Effector memory CD4-positive, alpha-beta T cell (primary cell): Measurements from ENCODE around the gene EXD3.
"Not testable (repeated sequence)": the region's sequence is repeated elsewhere in the genome, so short reads cannot be mapped to it uniquely, and the experiment has no call there.

Experiments used
- DNase-seq, 3 donors: peaks; one replicate each; pipeline ENCODE4 v3.0.0-alpha.2; 2020
- H3K27ac ChIP-seq: 2 replicates; pipeline ENCODE4 v1.7.0; 2013; ENCODE audit warnings: mild to moderate bottlenecking, low read length, moderate library complexity; ENCODE audit not compliant: insufficient read depth, poor library complexity, severe bottlenecking
- H3K27me3 ChIP-seq: replicated peaks from 2 replicates; pipeline ENCODE4 v1.7.0; 2013; ENCODE audit warnings: mild to moderate bottlenecking, low read length; ENCODE audit not compliant: insufficient read depth, control insufficient read depth, poor library complexity, severe bottlenecking
- H3K36me3 ChIP-seq: 2 replicates; pipeline ENCODE4 v1.7.0; 2013; ENCODE audit warnings: mild to moderate bottlenecking, low read length, moderate library complexity; ENCODE audit not compliant: control insufficient read depth, insufficient read depth
- H3K4me1 ChIP-seq: 2 replicates; pipeline ENCODE4 v1.7.0; 2013; ENCODE audit warnings: low read length, mild to moderate bottlenecking; ENCODE audit not compliant: control insufficient read depth, insufficient read depth, poor library complexity, severe bottlenecking
- H3K4me3 ChIP-seq: 2 replicates; pipeline ENCODE4 v1.7.0; 2013; ENCODE audit warnings: low read length, low read depth, mild to moderate bottlenecking; ENCODE audit not compliant: insufficient read depth, poor library complexity, severe bottlenecking
- H3K9me3 ChIP-seq: 2 replicates; pipeline ENCODE4 v1.7.0; 2013; ENCODE audit warnings: mild to moderate bottlenecking, low read length, moderate library complexity; ENCODE audit not compliant: control insufficient read depth

The EXD3 gene

DNA sequence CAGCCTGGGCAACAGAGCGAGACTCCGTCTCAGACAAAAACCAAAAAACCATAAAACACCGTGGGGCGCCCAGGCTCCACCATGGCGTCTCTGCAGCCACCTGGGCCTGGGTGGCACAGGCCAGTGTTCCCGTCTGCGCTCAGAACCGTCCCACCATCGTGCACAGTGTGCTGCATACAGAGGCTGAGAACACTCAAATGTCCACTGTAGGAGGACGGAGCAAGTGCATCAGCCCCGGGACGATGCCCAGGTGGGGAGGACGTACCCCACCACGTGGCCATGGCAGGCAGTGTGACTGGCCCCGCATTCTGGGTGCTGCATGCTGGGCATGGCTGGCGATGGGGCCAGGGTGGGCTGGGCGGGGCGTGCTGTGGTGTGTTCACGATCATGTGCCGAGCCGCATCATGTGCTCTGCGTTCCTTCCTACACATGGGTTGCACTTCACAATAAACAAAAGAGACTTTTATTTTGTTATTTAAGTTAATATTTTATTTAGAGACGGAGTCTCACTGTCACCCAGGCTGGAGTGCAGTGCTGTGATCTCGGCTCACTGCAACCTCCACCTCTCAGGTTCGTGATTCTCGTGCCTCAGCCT, 37.8 kb downstream of the EXD3 start:
- peaks cover 13% of the 10 kb centered on the region for H3K4me1 ChIP-seq
- no peak for DNase-seq
- no peak overlapping the region for H3K27ac ChIP-seq
- H3K36me3 ChIP-seq = no peaks in the 10 kb centered on the region
- no peaks in the 10 kb centered on the region for H3K27me3 ChIP-seq
- H3K4me3 ChIP-seq = no peak overlapping the region
- H3K9me3 ChIP-seq = no peaks in the 10 kb centered on the region

DNA sequence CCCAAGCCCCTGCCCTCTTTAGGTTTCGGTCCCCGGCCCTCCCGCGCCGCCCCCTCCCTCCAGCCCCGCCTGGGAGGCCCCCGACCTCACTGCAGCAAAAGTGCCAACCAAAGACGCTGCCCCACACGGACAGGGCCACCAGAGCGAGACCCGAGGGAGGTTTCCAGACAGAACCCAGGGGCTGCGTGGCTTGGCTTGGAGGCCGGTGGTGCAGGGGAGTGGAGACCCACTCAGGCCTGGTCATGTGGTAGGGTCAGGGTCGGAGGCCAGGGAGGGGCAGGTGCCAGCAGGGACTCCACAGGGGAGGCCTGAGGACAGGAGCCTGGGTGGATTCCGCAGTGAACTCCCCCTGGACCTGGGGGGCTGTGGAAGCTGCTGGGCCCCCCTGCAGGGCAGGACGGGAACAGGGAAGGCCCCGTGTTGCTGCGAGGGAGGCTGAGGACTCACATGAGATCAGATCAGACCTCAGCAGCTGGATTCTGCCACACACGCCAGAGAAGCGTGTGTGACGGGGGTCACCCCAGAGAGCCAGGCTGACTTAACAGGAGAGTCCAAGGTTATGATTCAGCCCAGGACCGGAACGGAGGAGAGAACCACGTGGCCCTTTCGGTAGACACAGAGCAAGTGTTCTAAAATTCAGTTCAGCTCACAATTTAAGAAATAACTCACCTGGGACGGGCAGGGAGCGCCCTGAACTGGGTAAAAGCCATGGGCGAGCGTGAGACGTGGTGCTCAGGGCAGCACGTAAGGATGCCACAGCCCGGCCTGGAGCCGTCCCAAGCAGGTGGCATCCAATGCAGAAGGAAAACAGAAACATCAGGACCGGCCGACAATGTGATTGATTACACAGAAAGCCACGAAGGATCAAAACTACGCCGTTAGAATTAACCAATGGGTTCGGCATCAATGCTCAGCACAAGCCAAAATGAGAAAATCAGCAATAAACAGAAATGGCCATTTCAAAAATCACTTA, 38.9 kb downstream of the EXD3 start:
- Histone ChIP-seq H3K27me3 (no peaks in the 10 kb centered on the region), H3K27ac (no peak overlapping the region), H3K4me3 (no peak overlapping the region), H3K9me3 (no peaks in the 10 kb centered on the region), H3K4me1 (peaks cover 13% of the 10 kb centered on the region), H3K36me3 (no peaks in the 10 kb centered on the region)
- DNase-seq = no peak

DNA sequence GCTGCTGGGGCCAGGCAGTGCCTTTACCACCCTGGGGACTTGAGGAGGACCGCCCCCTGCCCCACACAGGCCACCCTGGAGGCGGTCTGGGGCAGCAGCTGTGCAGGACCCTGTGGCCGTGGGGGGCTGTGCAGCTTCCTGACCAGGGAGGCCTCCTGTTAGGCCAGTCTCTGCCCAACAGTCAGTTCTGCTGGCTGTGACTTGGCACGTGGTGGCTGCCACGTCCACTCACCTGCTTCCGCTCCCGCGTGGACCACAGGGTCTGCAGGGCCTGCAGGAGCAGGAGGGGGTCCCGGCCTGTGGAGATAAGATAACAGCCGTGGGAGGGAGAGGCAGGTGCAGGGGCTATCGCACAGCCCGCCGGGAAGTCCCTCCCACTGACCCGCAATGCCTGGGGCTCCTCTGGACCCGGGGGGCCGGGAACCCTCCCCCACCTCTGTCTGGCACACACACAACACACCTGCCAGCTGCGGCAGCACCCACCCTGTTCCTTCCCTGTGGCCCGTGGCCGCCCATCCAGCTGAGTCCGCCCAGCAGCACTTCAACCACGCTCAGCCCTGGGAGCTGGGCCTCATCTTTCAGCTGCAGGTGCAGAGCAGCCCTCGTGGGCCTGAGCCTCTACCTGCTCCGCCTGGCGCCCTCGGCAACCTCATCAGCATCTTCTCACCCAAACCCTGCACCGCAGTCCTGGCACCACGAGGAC, 39.7 kb downstream of the EXD3 start:
- H3K9me3 ChIP-seq = no peaks in the 10 kb centered on the region
- no peak for DNase-seq
- peaks cover 13% of the 10 kb centered on the region for H3K4me1 ChIP-seq
- no peaks in the 10 kb centered on the region for H3K27me3 ChIP-seq
- H3K36me3 ChIP-seq = no peaks in the 10 kb centered on the region
- no peak overlapping the region for H3K4me3 ChIP-seq
- no peak overlapping the region for H3K27ac ChIP-seq

DNA sequence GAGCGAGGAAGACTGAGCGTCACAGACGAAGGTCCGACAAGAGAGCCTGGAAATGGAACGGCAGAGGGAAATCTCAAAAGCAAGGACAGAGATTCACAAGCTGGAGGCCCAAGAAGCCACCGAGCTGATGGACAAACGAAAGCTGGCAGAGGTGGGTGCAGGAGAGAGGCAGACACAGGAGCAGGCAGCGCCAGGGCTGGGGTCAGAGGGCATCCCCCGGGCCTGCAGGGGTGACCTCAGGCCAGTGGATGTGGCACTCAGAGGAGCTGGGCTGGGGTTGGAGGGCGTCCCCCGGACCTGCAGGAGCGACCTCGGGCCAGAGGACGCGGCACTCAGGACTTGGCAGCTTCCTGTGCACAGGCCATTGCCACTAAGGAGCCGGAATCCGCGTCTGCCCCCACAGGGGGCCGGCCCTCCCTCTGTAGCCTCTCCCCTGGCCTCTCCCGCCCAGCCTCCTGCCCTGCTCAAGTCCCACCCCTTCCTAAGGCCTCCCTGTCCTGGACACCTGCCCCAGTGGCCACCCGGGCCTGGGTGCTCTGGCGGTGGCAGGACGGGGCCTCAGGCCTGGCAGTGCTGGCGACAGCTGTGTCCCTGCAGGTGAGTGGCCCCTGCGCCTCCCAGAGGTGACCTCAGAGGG, 40.4 kb downstream of the EXD3 start:
- H3K4me1 ChIP-seq = peaks cover 6% of the 10 kb centered on the region
- no peak overlapping the region for H3K27ac ChIP-seq
- H3K4me3 ChIP-seq = no peak overlapping the region
- no peaks in the 10 kb centered on the region for H3K27me3 ChIP-seq
- no peaks in the 10 kb centered on the region for H3K9me3 ChIP-seq
- H3K36me3 ChIP-seq = no peaks in the 10 kb centered on the region
- no peak for DNase-seq

DNA sequence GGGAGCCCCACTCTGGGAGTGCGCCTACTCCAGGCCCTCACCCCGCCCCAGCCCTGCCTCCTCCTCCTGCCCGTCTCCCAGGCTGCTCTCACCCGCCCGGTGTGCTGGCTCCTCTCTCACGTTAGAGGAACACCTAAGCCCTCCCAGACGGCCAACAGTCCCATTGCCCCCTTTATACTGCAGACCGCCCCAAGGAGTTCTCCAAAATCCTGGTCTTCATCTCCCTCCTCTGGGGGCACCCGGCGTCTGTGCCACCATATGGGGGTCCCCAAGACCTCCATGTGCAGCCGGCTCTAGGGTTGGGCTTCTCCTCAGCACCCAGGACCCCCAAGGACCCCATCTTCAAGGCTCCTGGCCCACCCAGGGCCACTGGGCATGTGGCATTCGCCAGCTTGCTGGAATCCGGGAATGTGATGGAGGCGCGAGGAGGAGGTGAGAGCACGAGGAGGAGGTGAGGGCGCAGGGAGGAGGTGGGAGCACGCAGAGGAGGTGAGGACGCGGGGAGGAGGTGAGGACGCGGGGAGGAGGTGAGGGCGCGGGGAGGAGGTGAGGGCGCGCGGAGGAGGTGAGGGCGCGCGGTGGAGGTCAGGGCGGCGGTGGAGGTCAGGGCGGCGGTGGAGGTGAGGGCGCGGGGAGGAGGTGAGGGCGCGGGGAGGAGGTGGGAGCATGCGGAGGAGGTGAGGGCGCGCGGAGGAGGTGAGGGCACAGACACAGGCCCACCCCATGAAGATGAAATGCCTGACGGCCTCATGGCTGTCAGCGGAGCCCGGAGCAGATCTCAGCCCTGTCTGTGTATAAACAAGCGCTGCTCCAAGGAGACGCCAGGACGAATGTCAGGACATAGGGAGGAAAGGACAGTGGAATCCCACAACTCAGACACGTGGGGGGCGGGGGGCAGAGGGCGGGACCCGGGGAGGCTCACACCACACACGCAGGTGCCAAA, 41.2 kb downstream of the EXD3 start:
- Histone ChIP-seq H3K27ac (no peak overlapping the region), H3K36me3 (no peaks in the 10 kb centered on the region), H3K27me3 (no peaks in the 10 kb centered on the region), H3K4me3 (no peak overlapping the region), H3K9me3 (no peaks in the 10 kb centered on the region), H3K4me1 (no peaks in the 10 kb centered on the region)
- DNase-seq = no peak

DNA sequence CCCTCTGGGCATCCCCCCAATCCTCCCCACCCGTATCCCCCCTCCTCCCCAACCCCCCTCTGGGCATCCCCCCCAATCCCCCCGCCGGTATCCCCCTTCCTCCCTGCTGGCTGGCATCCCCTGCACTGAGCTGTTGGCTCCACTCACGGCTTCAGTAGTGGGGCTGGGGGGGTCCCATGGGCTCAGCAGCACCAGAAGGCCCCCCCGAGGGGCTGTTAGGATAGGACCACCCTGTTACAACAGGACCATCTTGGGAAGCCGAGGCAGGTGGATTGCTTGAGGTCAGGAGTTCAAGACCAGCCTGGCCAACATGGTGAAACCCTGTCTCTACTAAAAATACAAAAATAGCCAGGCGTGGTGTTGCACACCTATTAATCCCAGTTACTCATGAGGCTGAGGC, 42.4 kb downstream of the EXD3 start:
- no peak overlapping the region for H3K4me3 ChIP-seq
- H3K27me3 ChIP-seq = no peaks in the 10 kb centered on the region
- no peak overlapping the region for H3K27ac ChIP-seq
- H3K9me3 ChIP-seq = no peaks in the 10 kb centered on the region
- H3K4me1 ChIP-seq = no peaks in the 10 kb centered on the region
- no peaks in the 10 kb centered on the region for H3K36me3 ChIP-seq
- DNase-seq = no peak

DNA sequence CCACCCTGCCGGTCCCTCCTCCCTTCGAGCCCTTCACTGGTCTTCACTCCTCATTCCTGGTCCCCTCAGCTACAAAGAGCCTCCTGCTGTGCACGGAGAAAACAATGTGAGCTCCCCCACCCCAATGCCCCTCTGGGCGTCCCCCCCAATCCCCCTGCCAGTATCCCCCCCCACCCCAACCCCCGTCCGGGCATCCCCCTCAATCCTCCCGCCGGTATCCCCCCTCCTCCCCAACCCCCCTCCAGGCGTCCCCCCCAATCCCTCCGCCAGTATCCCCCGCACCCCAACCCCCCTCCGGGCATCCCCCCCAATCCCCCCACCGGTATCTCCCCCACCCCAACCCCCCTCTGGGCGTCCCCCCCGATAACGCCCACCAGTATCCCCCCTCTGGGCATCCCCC, 42.8 kb downstream of the EXD3 start:
- no peak overlapping the region for H3K4me3 ChIP-seq
- DNase-seq = no peak
- no peaks in the 10 kb centered on the region for H3K27me3 ChIP-seq
- H3K9me3 ChIP-seq = no peaks in the 10 kb centered on the region
- H3K4me1 ChIP-seq = no peaks in the 10 kb centered on the region
- H3K36me3 ChIP-seq = no peaks in the 10 kb centered on the region
- no peak overlapping the region for H3K27ac ChIP-seq

DNA sequence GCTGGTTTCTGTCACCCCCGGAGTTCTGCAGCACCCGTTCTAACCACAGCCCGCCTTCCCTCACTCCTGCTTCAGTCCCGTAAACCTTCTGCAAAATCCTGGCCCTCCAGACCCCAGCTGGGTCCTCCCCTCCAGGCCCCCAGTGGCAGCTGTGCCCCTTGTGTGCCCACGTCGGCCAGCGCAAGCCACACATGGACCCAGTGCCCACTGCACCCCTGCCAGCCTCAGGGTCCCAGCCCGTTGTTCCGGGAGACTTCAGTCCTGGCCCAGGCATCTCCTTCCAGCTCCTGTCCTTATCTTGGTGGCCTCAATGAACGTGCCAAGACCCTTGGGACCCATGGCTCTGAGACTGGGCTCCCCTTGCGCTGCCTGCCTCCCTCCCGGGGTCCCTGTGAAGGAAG, 43.2 kb downstream of the EXD3 start:
- no peak overlapping the region for H3K4me3 ChIP-seq
- H3K36me3 ChIP-seq = no peaks in the 10 kb centered on the region
- DNase-seq = no peak
- H3K27me3 ChIP-seq = no peaks in the 10 kb centered on the region
- no peaks in the 10 kb centered on the region for H3K4me1 ChIP-seq
- no peaks in the 10 kb centered on the region for H3K9me3 ChIP-seq
- H3K27ac ChIP-seq = no peak overlapping the region

DNA sequence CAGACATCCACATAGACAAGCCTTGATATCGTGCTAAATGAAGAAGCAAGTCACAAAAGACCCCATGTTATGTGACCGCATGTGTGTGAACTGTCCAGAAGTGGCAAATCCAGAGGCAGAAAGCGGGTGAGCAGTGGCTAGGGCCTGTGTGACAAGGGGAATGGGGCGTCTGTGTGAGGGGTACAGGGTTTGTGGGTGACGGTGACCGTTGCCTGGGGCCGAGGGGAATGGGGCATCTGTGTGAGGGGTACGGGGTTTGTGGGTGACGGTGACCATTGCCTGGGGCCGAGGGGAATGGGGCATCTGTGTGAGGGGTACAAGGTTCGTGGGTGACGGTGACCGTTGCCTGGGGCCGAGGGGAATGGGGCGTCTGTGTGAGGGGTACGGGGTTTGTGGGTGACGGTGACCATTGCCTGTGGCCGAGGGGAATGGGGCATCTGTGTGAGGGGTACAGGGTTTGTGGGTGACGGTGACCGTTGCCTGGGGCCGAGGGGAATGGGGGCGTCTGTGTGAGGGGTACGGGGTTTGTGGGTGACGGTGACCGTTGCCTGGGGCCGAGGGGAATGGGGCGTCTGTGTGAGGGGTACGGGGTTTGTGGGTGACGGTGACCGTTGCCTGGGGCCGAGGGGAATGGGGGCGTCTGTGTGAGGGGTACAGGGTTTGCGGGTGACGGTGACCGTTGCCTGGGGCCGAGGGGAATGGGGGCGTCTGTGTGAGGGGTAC, 44.1 kb downstream of the EXD3 start:
- not testable (repeated sequence) for H3K27ac ChIP-seq, H3K4me1 ChIP-seq, H3K36me3 ChIP-seq, DNase-seq, H3K27me3 ChIP-seq, H3K4me3 ChIP-seq, H3K9me3 ChIP-seq
